C4-2B (cell line): ENCODE data around the gene FLYWCH2.

ENCODE experiments used
- ZFX ChIP-seq: fragments of 450-650 bp; IDR thresholded peaks from 2 replicates; pipeline ENCODE4 v1.6.1; 2017
- TF ChIP-seq, protein P1 (sequence below): fragments of 450-650 bp; conservative IDR thresholded peaks from 2 replicates; pipeline ENCODE4 v1.5.1; 2017; ENCODE audit warnings: mild to moderate bottlenecking

GRCh38 chr16:2854700-2855309, 28.2 kb upstream of the FLYWCH2 start:
- TF ChIP-seq, protein P1, sequence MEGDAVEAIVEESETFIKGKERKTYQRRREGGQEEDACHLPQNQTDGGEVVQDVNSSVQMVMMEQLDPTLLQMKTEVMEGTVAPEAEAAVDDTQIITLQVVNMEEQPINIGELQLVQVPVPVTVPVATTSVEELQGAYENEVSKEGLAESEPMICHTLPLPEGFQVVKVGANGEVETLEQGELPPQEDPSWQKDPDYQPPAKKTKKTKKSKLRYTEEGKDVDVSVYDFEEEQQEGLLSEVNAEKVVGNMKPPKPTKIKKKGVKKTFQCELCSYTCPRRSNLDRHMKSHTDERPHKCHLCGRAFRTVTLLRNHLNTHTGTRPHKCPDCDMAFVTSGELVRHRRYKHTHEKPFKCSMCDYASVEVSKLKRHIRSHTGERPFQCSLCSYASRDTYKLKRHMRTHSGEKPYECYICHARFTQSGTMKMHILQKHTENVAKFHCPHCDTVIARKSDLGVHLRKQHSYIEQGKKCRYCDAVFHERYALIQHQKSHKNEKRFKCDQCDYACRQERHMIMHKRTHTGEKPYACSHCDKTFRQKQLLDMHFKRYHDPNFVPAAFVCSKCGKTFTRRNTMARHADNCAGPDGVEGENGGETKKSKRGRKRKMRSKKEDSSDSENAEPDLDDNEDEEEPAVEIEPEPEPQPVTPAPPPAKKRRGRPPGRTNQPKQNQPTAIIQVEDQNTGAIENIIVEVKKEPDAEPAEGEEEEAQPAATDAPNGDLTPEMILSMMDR = peak; percentile 78
- no peak for TF ChIP-seq ZFX
